ENCODE measurements around the gene KMT2B. TPM values are rescaled to one million over a fixed set of nuclear protein-coding genes. Genes with fewer than 3 reads are reported as not detected.

KMT2B gene
- total and polyA plus RNA-seq, 2 donors (not counting 1 experiment from before 2014, with no cell fraction given) = 85.6 to 96.9 TPM

DNA sequence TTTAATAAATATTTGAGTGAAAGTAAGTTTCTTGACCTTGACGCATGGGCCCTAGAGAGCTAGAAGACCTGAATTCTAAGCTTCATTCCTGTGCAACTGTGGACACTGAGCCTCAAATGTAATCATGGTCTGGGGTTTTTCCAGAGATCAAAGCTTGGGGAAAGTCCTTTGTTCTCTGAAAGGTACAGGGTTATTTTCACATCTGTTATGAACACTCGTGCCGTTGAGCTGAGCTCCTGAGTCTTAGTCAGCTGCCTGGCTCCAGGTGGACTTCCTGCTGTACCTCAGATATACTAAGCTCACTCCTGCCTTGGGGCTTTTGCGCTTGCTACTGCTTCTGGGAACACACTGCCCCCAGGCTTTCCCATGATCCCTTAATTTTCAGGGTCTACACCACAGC lies 21.0 kb upstream of the KMT2B start:
- Histone ChIP-seq H2AFZ (ENCODE audit: insufficient read depth, low read depth, low read length, poor library complexity, severe bottlenecking) (no peak overlapping the region), H3K9ac (ENCODE audit: low read length) (no peak overlapping the region), H3K4me2 (replicated peaks; ENCODE audit: low read depth, low read length, poor library complexity, severe bottlenecking) (no peak overlapping the region), H3K4me1 (ENCODE audit: control insufficient read depth in 2 of 2, insufficient read depth in 2 of 2, low read length in 2 of 2) (peaks cover 0 to 4% of the 10 kb centered on the region in 2 donors), H3K27me3 (replicated peaks in 1 of 4; ENCODE audit: control extremely low read depth in 1 of 4, control insufficient read depth in 3 of 4, insufficient read depth in 4 of 4, low read length in 3 of 4) (no peaks in the 10 kb centered on the region), H3K36me3 (replicated peaks in 1 of 2; ENCODE audit: control extremely low read depth in 1 of 2, control insufficient read depth in 1 of 2, extremely low read depth in 1 of 2, insufficient read depth in 2 of 2, low read length in 1 of 2) (no peaks in the 10 kb centered on the region), H3K79me2 (ENCODE audit: control insufficient read depth, insufficient read depth, low read length) (no peaks in the 10 kb centered on the region), H3K9me3 (ENCODE audit: control extremely low read depth in 1 of 3, control insufficient read depth in 2 of 3, insufficient read depth in 1 of 3, low read length in 2 of 3) (no peaks in the 10 kb centered on the region), H4K20me1 (ENCODE audit: control insufficient read depth, insufficient read depth, low read length, poor library complexity, severe bottlenecking) (no peaks in the 10 kb centered on the region), H3K4me3 (ENCODE audit: control extremely low read depth in 1 of 5, extremely low read depth in 1 of 5, insufficient read depth in 1 of 5, low read depth in 2 of 5, low read length in 4 of 5) (no peak overlapping the region), H3K27ac (ENCODE audit: low read length in 2 of 2) (no peak overlapping the region)
- TF ChIP-seq EZH2 (IDR thresholded peaks at IDR 0.05; ENCODE audit: borderline replicate concordance, insufficient read depth, low read depth, low read length, poor library complexity, severe bottlenecking) = no peak
- TF ChIP-seq, protein P1, sequence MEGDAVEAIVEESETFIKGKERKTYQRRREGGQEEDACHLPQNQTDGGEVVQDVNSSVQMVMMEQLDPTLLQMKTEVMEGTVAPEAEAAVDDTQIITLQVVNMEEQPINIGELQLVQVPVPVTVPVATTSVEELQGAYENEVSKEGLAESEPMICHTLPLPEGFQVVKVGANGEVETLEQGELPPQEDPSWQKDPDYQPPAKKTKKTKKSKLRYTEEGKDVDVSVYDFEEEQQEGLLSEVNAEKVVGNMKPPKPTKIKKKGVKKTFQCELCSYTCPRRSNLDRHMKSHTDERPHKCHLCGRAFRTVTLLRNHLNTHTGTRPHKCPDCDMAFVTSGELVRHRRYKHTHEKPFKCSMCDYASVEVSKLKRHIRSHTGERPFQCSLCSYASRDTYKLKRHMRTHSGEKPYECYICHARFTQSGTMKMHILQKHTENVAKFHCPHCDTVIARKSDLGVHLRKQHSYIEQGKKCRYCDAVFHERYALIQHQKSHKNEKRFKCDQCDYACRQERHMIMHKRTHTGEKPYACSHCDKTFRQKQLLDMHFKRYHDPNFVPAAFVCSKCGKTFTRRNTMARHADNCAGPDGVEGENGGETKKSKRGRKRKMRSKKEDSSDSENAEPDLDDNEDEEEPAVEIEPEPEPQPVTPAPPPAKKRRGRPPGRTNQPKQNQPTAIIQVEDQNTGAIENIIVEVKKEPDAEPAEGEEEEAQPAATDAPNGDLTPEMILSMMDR (IDR thresholded peaks at IDR 0.05) = no peak
- Mint-ChIP-seq H3K27ac (no peak overlapping the region), H3K4me1 (no peaks in the 10 kb centered on the region), H3K9me3 (ENCODE audit: insufficient read depth) (no peaks in the 10 kb centered on the region), H3K4me3 (no peak overlapping the region), H3K27me3 (no peaks in the 10 kb centered on the region)
- CTCF ChIA-PET = interaction anchor here (1.2 to 7.7 kb wide), 5 partner anchors 11 to 189 kb away, joined by 3 to 123 read pairs (median 4); no protein-coding TSS in a partner anchor
- whole genome bisulfite sequencing (ENCODE audit: insufficient coverage) = 87% methylated on average over 4 of the region's 4 CpGs
- intact Hi-C loops (cut with micrococcal nuclease) = no loop called here
- ATAC-seq (ENCODE audit: low read depth) (no peak), DNase-seq (no peak)
- POLR2A ChIA-PET = interaction anchor here (1.2 to 2.2 kb wide), 2 partner anchors 15 to 18 kb away, joined by 6 to 7 read pairs; no protein-coding TSS in a partner anchor

DNA sequence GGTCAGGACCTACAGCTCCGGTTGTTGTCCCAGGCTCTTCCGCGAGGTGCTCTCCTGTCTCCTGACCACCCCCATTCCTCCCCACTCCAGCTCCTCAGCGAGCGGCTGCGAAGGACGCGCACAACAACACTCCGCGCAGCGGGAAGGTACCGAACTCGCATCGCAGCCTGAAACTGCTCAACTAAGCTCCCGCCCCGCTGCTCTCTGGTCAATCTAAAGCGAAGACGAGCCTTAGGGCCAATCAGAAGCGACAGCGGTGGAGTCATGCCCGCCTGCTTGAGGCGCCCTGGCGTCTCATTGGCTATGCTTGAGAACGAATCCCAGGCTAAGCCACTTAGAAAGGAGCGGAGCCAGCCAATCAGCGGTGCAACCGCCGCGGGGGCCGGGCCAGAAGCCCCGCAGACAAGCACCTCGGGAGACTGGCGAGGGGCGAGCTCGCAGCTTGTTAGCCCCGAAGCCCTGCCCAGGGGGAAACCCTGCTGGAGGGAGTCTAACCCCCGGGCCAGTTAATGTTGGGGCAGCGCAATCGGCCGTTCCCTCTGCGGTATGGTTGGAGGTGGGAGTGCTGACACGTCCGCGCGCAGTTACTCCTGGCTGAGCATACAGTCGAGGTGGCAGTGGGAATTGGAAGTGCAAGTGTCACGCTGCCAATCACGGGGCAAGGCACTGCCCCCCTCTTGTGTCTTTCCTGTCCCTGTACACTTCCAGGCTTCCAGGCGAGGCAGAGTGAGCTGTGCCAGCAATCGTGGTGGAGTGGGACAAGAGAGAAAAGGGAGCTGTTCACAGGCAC lies 15.4 kb upstream of the KMT2B start:
- ChIA-PET POLR2A (interaction anchor here (0.6 to 3.3 kb wide), 8 partner anchors 10 to 197 kb away, joined by 3 to 53 read pairs (median 6); partner anchors contain the start of genes COX6B1, IGFLR1, NFKBID and PSENEN), CTCF (interaction anchor here (0.6 to 2.4 kb wide), 12 partner anchors 8 to 333 kb away, joined by 3 to 40 read pairs (median 4); partner anchors contain the start of genes COX6B1, IGFLR1, LIN37 and PSENEN)
- no peaks in the 10 kb centered on the region for H3K36me3 ChIP-seq (replicated peaks in 1 of 2; ENCODE audit: control extremely low read depth in 1 of 2, control insufficient read depth in 1 of 2, extremely low read depth in 1 of 2, insufficient read depth in 2 of 2, low read length in 1 of 2)
- no peaks in the 10 kb centered on the region for H3K9me3 ChIP-seq (ENCODE audit: control extremely low read depth in 1 of 3, control insufficient read depth in 2 of 3, insufficient read depth in 1 of 3, low read length in 2 of 3)
- H3K27ac ChIP-seq (ENCODE audit: low read length in 2 of 2) = peak overlapping the region; percentile 59 to 74
- WGBS (ENCODE audit: insufficient coverage) = 1% methylated on average over 50 of the region's 50 CpGs
- H3K27me3 ChIP-seq (replicated peaks in 1 of 4; ENCODE audit: control extremely low read depth in 1 of 4, control insufficient read depth in 3 of 4, insufficient read depth in 4 of 4, low read length in 3 of 4) = no peaks in the 10 kb centered on the region
- peak; percentile 96 for DNase-seq
- Mint-ChIP-seq H3K4me1 (peaks cover 8% of the 10 kb centered on the region), H3K27ac (peak overlapping the region; percentile 98), H3K9me3 (ENCODE audit: insufficient read depth) (no peaks in the 10 kb centered on the region), H3K4me3 (peak overlapping the region; percentile 98), H3K27me3 (no peaks in the 10 kb centered on the region)
- no peaks in the 10 kb centered on the region for H4K20me1 ChIP-seq (ENCODE audit: control insufficient read depth, insufficient read depth, low read length, poor library complexity, severe bottlenecking)
- intact Hi-C loops (cut with micrococcal nuclease) = loop anchor here (1.0 to 5.0 kb wide), 8 partner anchors 9 to 352 kb away; partner anchors contain the start of genes COX6B1, HAUS5, LIN37 and THAP8
- ATAC-seq (ENCODE audit: low read depth) = peak; percentile 99
- H3K9ac ChIP-seq (ENCODE audit: low read length) = peak overlapping the region; percentile 87
- H3K4me2 ChIP-seq (replicated peaks; ENCODE audit: low read depth, low read length, poor library complexity, severe bottlenecking) = peak overlapping the region; percentile 93
- peak overlapping the region in 4 of 5 experiments; percentile 61 to 86 (median 74) for H3K4me3 ChIP-seq (ENCODE audit: control extremely low read depth in 1 of 5, extremely low read depth in 1 of 5, insufficient read depth in 1 of 5, low read depth in 2 of 5, low read length in 4 of 5)
- H2AFZ ChIP-seq (ENCODE audit: insufficient read depth, low read depth, low read length, poor library complexity, severe bottlenecking) = peak overlapping the region; percentile 99
- peaks cover 0 to 19% of the 10 kb centered on the region in 2 donors for H3K4me1 ChIP-seq (ENCODE audit: control insufficient read depth in 2 of 2, insufficient read depth in 2 of 2, low read length in 2 of 2)
- TF ChIP-seq EZH2 (IDR thresholded peaks at IDR 0.05; ENCODE audit: borderline replicate concordance, insufficient read depth, low read depth, low read length, poor library complexity, severe bottlenecking) = no peak
- H3K79me2 ChIP-seq (ENCODE audit: control insufficient read depth, insufficient read depth, low read length) = no peaks in the 10 kb centered on the region
